ENCODE data around the gene DUSP23.

DNA sequence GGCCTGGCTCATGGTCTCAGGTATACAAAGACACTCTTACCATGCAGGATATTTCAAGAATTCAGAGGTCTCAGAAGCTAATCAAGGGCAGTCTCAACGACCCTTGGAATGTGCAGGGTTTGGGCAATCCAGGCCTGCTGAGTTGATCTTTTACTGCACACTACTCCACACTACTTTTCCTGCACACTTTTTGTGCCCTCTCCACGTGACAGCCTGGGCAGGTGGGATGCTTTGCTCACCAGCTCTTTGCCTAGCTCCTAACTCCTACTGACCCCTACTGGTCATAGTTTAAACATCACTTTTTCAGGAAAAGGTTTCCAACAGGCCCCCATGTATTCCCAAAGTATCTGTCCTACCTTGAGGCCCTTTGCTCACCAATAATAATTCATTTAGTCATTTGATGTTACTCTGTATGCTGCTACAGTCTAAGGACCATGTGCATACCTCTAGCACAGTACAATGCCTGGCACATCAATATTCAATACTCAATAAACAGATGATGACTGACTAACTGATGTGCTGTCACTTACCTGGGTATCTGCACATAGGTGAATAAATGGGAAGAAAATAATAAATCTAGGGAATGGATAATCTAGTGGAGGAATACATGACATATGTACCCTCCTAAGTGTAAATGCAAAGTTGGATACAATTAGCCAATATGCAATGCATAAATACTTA lies 9.6 kb downstream of the DUSP23 start:
- TF ChIP-seq, protein P1, sequence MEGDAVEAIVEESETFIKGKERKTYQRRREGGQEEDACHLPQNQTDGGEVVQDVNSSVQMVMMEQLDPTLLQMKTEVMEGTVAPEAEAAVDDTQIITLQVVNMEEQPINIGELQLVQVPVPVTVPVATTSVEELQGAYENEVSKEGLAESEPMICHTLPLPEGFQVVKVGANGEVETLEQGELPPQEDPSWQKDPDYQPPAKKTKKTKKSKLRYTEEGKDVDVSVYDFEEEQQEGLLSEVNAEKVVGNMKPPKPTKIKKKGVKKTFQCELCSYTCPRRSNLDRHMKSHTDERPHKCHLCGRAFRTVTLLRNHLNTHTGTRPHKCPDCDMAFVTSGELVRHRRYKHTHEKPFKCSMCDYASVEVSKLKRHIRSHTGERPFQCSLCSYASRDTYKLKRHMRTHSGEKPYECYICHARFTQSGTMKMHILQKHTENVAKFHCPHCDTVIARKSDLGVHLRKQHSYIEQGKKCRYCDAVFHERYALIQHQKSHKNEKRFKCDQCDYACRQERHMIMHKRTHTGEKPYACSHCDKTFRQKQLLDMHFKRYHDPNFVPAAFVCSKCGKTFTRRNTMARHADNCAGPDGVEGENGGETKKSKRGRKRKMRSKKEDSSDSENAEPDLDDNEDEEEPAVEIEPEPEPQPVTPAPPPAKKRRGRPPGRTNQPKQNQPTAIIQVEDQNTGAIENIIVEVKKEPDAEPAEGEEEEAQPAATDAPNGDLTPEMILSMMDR (conservative IDR thresholded peaks at IDR 0.05; ENCODE audit: low read depth in 2 of 2): peak; percentile 73 to 83
- TF ChIP-seq, protein P2, sequence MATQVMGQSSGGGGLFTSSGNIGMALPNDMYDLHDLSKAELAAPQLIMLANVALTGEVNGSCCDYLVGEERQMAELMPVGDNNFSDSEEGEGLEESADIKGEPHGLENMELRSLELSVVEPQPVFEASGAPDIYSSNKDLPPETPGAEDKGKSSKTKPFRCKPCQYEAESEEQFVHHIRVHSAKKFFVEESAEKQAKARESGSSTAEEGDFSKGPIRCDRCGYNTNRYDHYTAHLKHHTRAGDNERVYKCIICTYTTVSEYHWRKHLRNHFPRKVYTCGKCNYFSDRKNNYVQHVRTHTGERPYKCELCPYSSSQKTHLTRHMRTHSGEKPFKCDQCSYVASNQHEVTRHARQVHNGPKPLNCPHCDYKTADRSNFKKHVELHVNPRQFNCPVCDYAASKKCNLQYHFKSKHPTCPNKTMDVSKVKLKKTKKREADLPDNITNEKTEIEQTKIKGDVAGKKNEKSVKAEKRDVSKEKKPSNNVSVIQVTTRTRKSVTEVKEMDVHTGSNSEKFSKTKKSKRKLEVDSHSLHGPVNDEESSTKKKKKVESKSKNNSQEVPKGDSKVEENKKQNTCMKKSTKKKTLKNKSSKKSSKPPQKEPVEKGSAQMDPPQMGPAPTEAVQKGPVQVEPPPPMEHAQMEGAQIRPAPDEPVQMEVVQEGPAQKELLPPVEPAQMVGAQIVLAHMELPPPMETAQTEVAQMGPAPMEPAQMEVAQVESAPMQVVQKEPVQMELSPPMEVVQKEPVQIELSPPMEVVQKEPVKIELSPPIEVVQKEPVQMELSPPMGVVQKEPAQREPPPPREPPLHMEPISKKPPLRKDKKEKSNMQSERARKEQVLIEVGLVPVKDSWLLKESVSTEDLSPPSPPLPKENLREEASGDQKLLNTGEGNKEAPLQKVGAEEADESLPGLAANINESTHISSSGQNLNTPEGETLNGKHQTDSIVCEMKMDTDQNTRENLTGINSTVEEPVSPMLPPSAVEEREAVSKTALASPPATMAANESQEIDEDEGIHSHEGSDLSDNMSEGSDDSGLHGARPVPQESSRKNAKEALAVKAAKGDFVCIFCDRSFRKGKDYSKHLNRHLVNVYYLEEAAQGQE (IDR thresholded peaks at IDR 0.05; ENCODE audit: unreplicated experiment): no peak
- no peak for TF ChIP-seq EZH2phosphoT487 (IDR thresholded peaks at IDR 0.05; ENCODE audit: unreplicated experiment)
